Liver (tissue), 3 donors: ENCODE data around the gene SUPT6H.

Experiments
- EGR1 ChIP-seq, 2 donors: IDR thresholded peaks; 2 replicates each; pipeline ENCODE4 v1.6.1; 2016 to 2018; ENCODE audit warnings: antibody characterized with exemption in 2 of 2, low read depth in 2 of 2
- GABPA ChIP-seq, 2 donors: IDR thresholded peaks in 1 of 2; conservative IDR thresholded peaks in 1 of 2; 2 replicates each; pipeline ENCODE4 v1.6.1; 2016; ENCODE audit warnings: antibody characterized with exemption in 2 of 2, mild to moderate bottlenecking in 1 of 2, moderate library complexity in 1 of 2
- JUND ChIP-seq, 2 donors: IDR thresholded peaks; 2 replicates each; pipeline ENCODE4 v1.6.1; 2016; ENCODE audit warnings: antibody characterized with exemption in 2 of 2
- NR2F2 ChIP-seq: IDR thresholded peaks from 2 replicates; pipeline ENCODE4 v1.6.1; 2016; ENCODE audit warnings: antibody characterized with exemption
- RAD21 ChIP-seq, 2 donors: IDR thresholded peaks; 2 replicates each; pipeline ENCODE4 v1.6.1; 2016; ENCODE audit warnings: antibody characterized with exemption in 2 of 2, mild to moderate bottlenecking in 2 of 2
- RXRA ChIP-seq, 2 donors: IDR thresholded peaks; 2 replicates each; pipeline ENCODE4 v1.6.1; 2017 to 2018; ENCODE audit warnings: antibody characterized with exemption in 2 of 2, mild to moderate bottlenecking in 1 of 2
- SP1 ChIP-seq: IDR thresholded peaks from 2 replicates; pipeline ENCODE4 v1.6.1; 2018; ENCODE audit warnings: antibody characterized with exemption, mild to moderate bottlenecking
- TAF1 ChIP-seq: conservative IDR thresholded peaks from 2 replicates; pipeline ENCODE4 v1.6.1; 2016; ENCODE audit warnings: antibody characterized with exemption, mild to moderate bottlenecking
- YY1 ChIP-seq: IDR thresholded peaks from 2 replicates; pipeline ENCODE4 v1.6.1; 2016; ENCODE audit warnings: antibody characterized with exemption, mild to moderate bottlenecking
- TF ChIP-seq, protein P1 (sequence below): IDR thresholded peaks from 2 replicates; pipeline ENCODE4 v1.6.1; 2016; ENCODE audit warnings: antibody characterized with exemption
- TF ChIP-seq, protein P2 (sequence below): fragments of 150-350 bp; IDR thresholded peaks from 2 replicates; pipeline ENCODE4 v1.5.1; 2017; ENCODE audit warnings: improper control_type of control experiment, low read depth, low read length; ENCODE audit not compliant: missing input control
- TF ChIP-seq, protein P3 (sequence below): IDR thresholded peaks from 2 replicates; pipeline ENCODE4 v1.6.1; 2016; ENCODE audit warnings: antibody characterized with exemption, mild to moderate bottlenecking
- TF ChIP-seq, protein P4 (sequence below): IDR thresholded peaks from 2 replicates; pipeline ENCODE4 v1.6.1; 2016; ENCODE audit warnings: antibody characterized with exemption
- TF ChIP-seq, protein P5 (sequence below): IDR thresholded peaks from 2 replicates; pipeline ENCODE4 v1.6.1; 2016; ENCODE audit warnings: antibody characterized with exemption
- donor health status: healthy.
- donor health status: healthy.

DNA sequence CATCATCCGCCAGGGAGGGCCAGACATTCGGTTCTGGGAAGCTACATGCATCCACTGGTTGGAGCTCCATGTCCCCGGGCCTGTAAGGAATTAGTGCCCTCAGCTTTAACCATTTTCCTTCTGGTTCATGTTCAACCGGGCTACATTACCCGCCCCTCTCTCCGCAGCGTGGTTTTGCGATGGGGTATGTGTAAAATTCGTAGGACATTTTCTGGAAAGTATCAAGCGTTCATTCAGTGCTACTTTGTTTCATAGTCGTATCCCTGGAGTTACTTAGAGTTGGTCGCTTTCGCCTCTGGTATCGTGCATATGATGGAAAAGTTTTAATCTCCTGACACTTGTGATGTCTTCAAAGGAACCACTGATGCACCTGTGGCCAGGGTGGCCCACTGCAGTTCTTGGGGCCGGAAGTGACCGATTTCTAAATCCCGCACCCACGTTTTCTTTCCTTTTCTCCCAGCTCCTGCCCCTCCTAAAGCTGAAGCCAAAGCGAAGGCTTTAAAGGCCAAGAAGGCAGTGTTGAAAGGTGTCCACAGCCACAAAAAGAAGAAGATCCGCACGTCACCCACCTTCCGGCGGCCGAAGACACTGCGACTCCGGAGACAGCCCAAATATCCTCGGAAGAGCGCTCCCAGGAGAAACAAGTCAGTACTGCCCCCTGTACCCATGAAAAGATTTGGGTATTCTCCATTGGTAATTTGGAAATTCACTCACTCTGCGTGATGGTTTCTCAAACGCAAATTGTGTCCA is 58.4 kb downstream of the SUPT6H start:
- TF ChIP-seq, protein P1, sequence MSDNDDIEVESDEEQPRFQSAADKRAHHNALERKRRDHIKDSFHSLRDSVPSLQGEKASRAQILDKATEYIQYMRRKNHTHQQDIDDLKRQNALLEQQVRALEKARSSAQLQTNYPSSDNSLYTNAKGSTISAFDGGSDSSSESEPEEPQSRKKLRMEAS, result no peak
- TF ChIP-seq, protein P2, sequence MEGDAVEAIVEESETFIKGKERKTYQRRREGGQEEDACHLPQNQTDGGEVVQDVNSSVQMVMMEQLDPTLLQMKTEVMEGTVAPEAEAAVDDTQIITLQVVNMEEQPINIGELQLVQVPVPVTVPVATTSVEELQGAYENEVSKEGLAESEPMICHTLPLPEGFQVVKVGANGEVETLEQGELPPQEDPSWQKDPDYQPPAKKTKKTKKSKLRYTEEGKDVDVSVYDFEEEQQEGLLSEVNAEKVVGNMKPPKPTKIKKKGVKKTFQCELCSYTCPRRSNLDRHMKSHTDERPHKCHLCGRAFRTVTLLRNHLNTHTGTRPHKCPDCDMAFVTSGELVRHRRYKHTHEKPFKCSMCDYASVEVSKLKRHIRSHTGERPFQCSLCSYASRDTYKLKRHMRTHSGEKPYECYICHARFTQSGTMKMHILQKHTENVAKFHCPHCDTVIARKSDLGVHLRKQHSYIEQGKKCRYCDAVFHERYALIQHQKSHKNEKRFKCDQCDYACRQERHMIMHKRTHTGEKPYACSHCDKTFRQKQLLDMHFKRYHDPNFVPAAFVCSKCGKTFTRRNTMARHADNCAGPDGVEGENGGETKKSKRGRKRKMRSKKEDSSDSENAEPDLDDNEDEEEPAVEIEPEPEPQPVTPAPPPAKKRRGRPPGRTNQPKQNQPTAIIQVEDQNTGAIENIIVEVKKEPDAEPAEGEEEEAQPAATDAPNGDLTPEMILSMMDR, result no peak
- TF ChIP-seq RAD21 (IDR thresholded peaks at IDR 0.05), result peak in 1 of 2 donors; percentile 2
- no peak for TF ChIP-seq SP1
- TF ChIP-seq JUND (IDR thresholded peaks at IDR 0.05), result no peak
- TF ChIP-seq, protein P3, sequence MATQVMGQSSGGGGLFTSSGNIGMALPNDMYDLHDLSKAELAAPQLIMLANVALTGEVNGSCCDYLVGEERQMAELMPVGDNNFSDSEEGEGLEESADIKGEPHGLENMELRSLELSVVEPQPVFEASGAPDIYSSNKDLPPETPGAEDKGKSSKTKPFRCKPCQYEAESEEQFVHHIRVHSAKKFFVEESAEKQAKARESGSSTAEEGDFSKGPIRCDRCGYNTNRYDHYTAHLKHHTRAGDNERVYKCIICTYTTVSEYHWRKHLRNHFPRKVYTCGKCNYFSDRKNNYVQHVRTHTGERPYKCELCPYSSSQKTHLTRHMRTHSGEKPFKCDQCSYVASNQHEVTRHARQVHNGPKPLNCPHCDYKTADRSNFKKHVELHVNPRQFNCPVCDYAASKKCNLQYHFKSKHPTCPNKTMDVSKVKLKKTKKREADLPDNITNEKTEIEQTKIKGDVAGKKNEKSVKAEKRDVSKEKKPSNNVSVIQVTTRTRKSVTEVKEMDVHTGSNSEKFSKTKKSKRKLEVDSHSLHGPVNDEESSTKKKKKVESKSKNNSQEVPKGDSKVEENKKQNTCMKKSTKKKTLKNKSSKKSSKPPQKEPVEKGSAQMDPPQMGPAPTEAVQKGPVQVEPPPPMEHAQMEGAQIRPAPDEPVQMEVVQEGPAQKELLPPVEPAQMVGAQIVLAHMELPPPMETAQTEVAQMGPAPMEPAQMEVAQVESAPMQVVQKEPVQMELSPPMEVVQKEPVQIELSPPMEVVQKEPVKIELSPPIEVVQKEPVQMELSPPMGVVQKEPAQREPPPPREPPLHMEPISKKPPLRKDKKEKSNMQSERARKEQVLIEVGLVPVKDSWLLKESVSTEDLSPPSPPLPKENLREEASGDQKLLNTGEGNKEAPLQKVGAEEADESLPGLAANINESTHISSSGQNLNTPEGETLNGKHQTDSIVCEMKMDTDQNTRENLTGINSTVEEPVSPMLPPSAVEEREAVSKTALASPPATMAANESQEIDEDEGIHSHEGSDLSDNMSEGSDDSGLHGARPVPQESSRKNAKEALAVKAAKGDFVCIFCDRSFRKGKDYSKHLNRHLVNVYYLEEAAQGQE, result no peak
- no peak for TF ChIP-seq GABPA (IDR thresholded peaks at IDR 0.05 in 1 of 2, conservative IDR thresholded peaks at IDR 0.05 in 1 of 2)
- TF ChIP-seq, protein P4, sequence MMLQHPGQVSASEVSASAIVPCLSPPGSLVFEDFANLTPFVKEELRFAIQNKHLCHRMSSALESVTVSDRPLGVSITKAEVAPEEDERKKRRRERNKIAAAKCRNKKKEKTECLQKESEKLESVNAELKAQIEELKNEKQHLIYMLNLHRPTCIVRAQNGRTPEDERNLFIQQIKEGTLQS, result no peak
- TF ChIP-seq YY1, result no peak
- no peak for TF ChIP-seq TAF1
- no peak for TF ChIP-seq NR2F2
- TF ChIP-seq, protein P5, sequence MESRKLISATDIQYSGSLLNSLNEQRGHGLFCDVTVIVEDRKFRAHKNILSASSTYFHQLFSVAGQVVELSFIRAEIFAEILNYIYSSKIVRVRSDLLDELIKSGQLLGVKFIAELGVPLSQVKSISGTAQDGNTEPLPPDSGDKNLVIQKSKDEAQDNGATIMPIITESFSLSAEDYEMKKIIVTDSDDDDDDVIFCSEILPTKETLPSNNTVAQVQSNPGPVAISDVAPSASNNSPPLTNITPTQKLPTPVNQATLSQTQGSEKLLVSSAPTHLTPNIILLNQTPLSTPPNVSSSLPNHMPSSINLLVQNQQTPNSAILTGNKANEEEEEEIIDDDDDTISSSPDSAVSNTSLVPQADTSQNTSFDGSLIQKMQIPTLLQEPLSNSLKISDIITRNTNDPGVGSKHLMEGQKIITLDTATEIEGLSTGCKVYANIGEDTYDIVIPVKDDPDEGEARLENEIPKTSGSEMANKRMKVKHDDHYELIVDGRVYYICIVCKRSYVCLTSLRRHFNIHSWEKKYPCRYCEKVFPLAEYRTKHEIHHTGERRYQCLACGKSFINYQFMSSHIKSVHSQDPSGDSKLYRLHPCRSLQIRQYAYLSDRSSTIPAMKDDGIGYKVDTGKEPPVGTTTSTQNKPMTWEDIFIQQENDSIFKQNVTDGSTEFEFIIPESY, result no peak
- no peak for TF ChIP-seq EGR1 (IDR thresholded peaks at IDR 0.05; ENCODE audit: low read depth in 2 of 2)
- no peak for TF ChIP-seq RXRA (IDR thresholded peaks at IDR 0.05)
